KOPT-K1 (cell line): ENCODE data around the gene RIPK1.
"Not testable (repeated sequence)": the region's sequence is repeated elsewhere in the genome, so short reads cannot be mapped to it uniquely, and the experiment has no call there.

Experiments used
- H3K27ac ChIP-seq: fragments of 200-600 bp; sonication (generic); 2 replicates; pipeline ENCODE4 v1.5.1; 2016; ENCODE audit warnings: antibody characterized with exemption, mild to moderate bottlenecking, low read depth, low read length; ENCODE audit not compliant: poor library complexity, severe bottlenecking
- H3K36me3 ChIP-seq: fragments of 200-600 bp; sonication (generic); 2 replicates; pipeline ENCODE4 v1.5.1; 2017; ENCODE audit warnings: antibody characterized with exemption, mild to moderate bottlenecking, low read length, moderate library complexity; ENCODE audit not compliant: insufficient read depth
- H3K9me3 ChIP-seq: fragments of 200-600 bp; sonication (generic); 2 replicates; pipeline ENCODE4 v1.5.1; 2017; ENCODE audit warnings: antibody characterized with exemption, low read length, mild to moderate bottlenecking; ENCODE audit not compliant: insufficient read depth, poor library complexity, severe bottlenecking

The RIPK1 gene

GRCh38 chr6:3068329-3069214 is at the start of gene RIPK1:
RIPK1 (plus strand) TSS chr6:3068494; CDS start chr6:3076824, 8,330 bp downstream.
- H3K27ac ChIP-seq, result peak within 1 kb of the TSS; percentile 96
- H3K9me3 ChIP-seq, result no peaks in the 10 kb centered on the region
- peaks cover 9% of the 10 kb centered on the region for H3K36me3 ChIP-seq

- Histone ChIP-seq H3K9me3 (no peaks in the 10 kb centered on the region), H3K36me3 (peaks cover 39% of the 10 kb centered on the region; the same call in 1 of the 2 replicates), H3K27ac (no peak overlapping the region)
These were observed 49.2 kb upstream of the RIPK1 start for GRCh38 chr6:3019065-3019464.

- H3K27ac ChIP-seq, result no peak overlapping the region
- peaks cover 33% of the 10 kb centered on the region; the same call in 1 of the 2 replicates for H3K36me3 ChIP-seq
- no peaks in the 10 kb centered on the region for H3K9me3 ChIP-seq
These were observed 48.5 kb upstream of the RIPK1 start for GRCh38 chr6:3019749-3020320.

- H3K9me3 ChIP-seq, H3K27ac ChIP-seq: not testable (repeated sequence)
- peaks cover 22% of the 10 kb centered on the region; the same call in 1 of the 2 replicates for H3K36me3 ChIP-seq
These were observed 47.2 kb upstream of the RIPK1 start for GRCh38 chr6:3020976-3021598.

GRCh38 chr6:3022765-3023662 is 45.3 kb upstream of the RIPK1 start:
- Histone ChIP-seq H3K9me3 (no peaks in the 10 kb centered on the region), H3K27ac (peak overlapping the region; percentile 89), H3K36me3 (peaks cover 12% of the 10 kb centered on the region; the same call in 1 of the 2 replicates)

GRCh38 chr6:3023663-3024483 is 44.4 kb upstream of the RIPK1 start:
- H3K36me3 ChIP-seq, result peaks cover 8% of the 10 kb centered on the region; the same call in 1 of the 2 replicates
- no peaks in the 10 kb centered on the region for H3K9me3 ChIP-seq
- peak overlapping the region; percentile 89 for H3K27ac ChIP-seq

- Histone ChIP-seq H3K36me3 (no peaks in the 10 kb centered on the region), H3K9me3 (no peaks in the 10 kb centered on the region), H3K27ac (peak overlapping the region; percentile 89)
These were observed 41.3 kb upstream of the RIPK1 start for GRCh38 chr6:3026791-3027626.

- H3K36me3 ChIP-seq, H3K9me3 ChIP-seq: not testable (repeated sequence)
- H3K27ac ChIP-seq, result peak overlapping the region; percentile 20
These were observed 40.1 kb upstream of the RIPK1 start for GRCh38 chr6:3028156-3028555.

GRCh38 chr6:3031857-3032640 is 36.2 kb upstream of the RIPK1 start:
- no peak overlapping the region for H3K27ac ChIP-seq

GRCh38 chr6:3032986-3033385 is 35.3 kb upstream of the RIPK1 start:
- no peaks in the 10 kb centered on the region for H3K36me3 ChIP-seq
- H3K9me3 ChIP-seq, result no peaks in the 10 kb centered on the region
- H3K27ac ChIP-seq, result no peak overlapping the region

More at GRCh38 chr6:3031857-3032640, 36.2 kb upstream of the RIPK1 start:
- Histone ChIP-seq H3K36me3 (no peaks in the 10 kb centered on the region), H3K9me3 (no peaks in the 10 kb centered on the region)

GRCh38 chr6:3033652-3034051 is 34.6 kb upstream of the RIPK1 start:
- H3K27ac ChIP-seq, result no peak overlapping the region
- no peaks in the 10 kb centered on the region for H3K36me3 ChIP-seq
- no peaks in the 10 kb centered on the region for H3K9me3 ChIP-seq

- H3K36me3 ChIP-seq, result no peaks in the 10 kb centered on the region
- H3K27ac ChIP-seq, result no peak overlapping the region
- no peaks in the 10 kb centered on the region for H3K9me3 ChIP-seq
These were observed 32.9 kb upstream of the RIPK1 start for GRCh38 chr6:3035397-3035796.
